ENCODE measurements around the gene DNAAF9. TPM values are rescaled to one million over a fixed set of nuclear protein-coding genes. Genes with fewer than 3 reads are reported as not detected.

Gene DNAAF9
- total and polyA plus RNA-seq, 2 of the 8 experiments (the other 6 are each of a cell fraction or from before 2014, with no cell fraction given), result 2.6 to 5.7 TPM

- no peak for TF ChIP-seq KDM5A (IDR thresholded peaks at IDR 0.05; ENCODE audit: low read length)
These were observed 26.8 kb upstream of the DNAAF9 start (continued) for GRCh38 chr20:3434232-3434631.
